ENCODE results near the gene ZNF200.
"Not testable (repeated sequence)": the region's sequence is repeated elsewhere in the genome, so short reads cannot be mapped to it uniquely, and the experiment has no call there.

The ZNF200 gene

DNA sequence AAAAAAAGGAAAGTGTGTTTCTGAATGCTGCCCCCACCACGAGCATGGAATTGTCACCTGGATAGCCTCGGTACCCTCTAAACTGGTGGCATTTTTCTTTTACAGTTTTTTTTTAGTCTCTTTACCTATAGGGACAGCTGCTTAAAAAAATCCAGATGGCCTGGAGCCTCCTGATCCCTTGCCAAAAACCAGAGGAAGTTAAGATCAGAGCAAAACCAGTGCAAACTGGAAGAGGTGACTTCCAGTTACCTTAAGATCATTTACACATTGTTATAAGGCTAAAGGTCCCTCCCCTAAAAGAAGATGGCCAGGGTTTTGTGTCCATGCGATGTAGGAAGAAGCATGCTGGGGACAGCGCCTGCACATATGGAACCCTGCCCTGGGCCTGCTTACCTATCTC, 18.0 kb upstream of the ZNF200 start:
- DNase-seq (ENCODE audit: low read depth): no peak

DNA sequence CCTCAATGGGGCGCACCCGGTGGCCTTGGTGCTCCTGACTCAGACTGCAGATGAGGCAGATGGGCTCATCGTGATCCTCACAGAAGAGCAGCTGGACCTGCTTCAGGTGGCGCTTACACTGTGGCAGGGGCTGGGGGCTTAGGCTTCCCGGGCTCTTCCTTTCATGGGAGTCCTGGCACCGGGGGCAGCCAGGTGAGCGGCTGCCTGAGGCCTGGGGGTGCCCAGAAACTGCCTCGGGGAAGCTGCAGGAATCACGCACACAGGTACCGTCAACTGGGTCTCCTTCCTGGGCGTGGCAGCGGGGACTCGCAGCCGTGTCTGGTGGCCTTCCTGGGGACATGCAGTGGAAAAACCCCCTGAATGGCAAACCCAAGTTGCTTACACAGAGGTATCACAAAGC, 14.5 kb upstream of the ZNF200 start:
- DNase-seq (ENCODE audit: low read depth): no peak

DNA sequence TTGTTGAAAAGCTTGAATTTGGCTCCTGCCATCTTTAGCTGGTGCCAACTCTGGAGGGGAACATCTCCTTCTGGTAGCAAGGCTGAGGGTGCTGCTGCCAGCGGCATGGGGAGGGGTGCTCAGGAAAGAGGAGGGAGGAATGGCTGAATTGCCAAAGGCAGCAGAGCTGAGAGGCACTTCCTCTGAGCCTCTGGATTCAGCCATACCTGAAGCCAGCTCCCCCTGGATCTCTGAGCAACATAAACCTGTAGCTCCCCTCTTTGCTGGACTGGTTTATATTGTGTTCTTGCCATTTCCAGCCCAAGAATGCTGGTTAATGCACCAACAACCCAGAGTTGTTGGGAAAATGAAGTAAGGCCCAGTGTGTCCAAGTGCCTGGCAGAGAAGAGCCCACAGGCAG, 14.1 kb upstream of the ZNF200 start:
- DNase-seq (ENCODE audit: low read depth): no peak

DNA sequence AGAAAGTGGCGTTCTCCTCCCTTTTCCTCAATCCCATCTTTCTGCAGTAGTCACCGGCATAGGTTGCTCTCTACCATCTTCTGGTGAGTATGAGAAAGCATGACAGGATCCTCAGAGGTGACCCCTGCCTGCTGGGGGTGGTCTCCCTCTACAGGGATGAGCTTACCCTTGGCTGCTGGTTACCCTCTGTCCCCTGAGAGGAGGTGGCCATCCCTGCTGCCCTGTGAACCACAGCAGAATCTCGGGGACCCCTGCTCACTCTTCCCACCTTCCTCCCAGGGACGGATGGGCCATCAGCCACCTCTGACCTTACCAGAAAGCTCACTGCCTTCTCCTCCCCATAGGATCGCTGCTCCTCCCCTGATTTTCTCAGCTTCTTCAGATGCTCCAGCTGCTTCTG, 13.6 kb upstream of the ZNF200 start:
- DNase-seq (ENCODE audit: low read depth): no peak

DNA sequence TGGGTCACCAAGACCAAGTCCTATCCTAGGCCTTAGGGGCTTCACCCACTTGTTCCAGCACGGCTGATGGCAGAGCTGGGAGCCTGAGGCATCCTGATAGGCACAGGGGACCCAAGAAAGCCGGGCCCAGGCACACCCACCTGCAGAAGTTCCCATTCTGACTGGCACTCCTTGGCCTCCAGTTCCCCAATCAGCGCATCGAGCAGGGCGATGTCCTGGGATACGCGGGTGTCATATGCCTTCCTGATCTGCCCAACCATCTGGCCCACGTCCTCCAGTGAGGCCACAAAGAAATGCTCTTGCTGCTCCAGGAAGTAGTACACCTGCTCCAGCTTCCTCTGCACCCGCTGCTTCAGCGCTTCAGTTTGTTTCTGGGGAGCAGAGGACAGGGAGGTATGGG, 11.9 kb upstream of the ZNF200 start:
- DNase-seq (ENCODE audit: low read depth): no peak

DNA sequence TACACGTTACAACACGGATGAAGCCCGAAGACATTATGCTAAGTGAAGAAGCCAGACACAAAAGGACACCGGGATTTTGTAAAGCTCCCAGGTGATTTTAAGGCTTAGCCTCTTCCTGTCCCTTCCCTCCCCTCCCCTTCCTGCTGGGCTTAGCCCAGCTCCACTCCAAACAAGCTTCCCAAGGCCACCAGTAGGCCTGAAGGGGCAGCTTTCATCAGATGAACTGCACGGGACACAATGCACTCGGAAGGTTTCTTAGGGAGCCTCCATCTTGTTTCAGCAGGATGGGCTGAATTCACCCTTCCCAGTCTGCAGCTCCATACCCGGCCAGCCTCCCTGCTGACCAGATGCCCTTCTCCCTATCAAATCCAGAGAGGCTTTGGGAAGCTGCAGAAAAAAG, 11.0 kb upstream of the ZNF200 start:
- no peak for DNase-seq (ENCODE audit: low read depth)

DNA sequence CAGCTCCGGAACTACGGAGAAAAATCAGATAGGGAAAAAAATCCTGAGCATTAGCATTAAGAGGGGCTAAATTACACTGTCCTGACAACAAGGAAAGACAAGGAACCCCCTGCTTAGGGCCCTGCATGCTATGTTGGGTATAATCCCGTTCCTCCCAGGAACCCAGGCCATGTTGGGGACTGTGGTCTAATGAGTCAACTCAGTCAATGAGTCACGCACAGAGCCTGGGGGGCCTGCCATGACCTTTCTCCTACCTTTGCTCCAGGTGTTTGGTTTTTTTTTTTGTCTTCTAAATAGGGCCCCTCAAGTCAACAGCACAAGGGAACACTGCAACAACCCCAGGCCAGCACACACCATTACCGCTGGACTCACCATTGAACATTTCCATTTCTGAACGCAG, 8.9 kb upstream of the ZNF200 start:
- no peak for DNase-seq (ENCODE audit: low read depth)

DNA sequence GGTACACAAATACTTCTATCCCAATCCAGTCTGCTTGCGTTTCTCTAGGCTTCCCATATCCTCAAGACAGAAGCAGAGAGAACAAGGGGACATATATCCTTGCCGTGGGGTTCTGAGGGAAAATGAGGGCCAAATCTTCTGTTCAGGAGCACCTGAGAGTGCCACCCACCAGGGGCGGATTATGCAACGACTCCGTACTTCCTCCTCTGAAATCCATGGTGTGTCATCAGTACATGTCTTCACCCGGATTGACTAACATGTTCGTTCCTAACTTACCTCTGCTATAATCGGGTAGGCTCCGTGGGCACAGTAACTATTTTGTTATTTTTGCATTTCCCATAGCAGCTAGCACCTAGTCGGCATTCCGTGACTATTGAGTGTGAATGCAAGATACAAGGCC, 7.8 kb upstream of the ZNF200 start:
- no peak for DNase-seq (ENCODE audit: low read depth)

DNA sequence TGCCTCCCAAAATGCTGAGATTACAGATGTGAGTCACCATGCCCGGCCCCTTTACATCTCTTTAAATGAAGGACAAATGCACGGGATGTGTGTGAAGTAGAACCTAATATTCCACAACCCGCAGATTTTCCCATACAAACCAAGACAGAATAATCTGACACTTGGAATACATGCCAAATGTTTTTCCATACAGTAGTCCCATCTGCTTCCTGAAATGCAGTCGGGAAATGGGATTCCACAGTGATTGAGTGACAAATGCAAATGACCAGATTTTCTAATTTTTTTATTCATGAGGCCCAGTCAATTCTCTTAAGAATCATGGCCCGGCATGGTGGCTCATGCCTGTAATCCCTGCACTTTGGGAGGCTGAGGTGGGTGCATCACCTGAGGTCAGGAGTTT, 6.8 kb upstream of the ZNF200 start:
- DNase-seq (ENCODE audit: low read depth): no peak

DNA sequence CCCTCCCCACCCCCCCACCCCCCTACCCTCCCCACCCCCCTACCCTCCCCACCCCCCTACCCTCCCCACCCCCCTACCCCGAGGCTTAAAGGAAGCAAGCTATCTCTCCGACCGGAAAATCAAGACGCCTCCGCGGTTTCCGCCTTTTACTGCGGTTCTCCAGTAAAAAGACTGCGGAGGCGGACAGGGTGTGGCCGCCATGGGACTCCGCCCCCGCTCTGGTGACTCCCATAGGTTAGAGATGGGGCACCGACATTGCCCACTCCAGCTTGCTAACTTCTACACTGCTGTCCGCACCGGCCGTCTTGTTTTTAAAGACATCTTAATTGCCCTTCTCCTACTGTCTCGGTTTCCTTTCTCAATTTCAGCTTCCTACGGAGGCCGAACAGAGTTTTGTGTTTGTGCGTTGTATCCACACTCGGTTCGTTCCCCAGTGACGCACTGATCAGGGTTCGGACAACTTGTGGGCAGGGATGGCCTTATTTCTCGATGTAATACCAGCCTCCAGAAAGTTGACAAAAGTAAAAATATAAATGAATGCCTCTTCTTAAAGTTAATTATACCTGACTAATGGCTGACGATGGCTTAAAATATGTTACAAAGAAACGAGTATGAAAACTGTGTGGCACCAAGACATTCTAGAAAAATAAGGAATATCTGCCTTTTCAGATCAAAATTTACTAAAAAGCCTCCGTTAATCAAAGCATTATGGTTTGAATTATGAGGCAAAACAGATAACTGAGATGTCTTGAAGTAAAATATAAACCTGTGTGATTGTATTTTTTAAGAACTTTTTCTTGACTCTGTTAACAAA, 1.1 kb upstream of the ZNF200 start:
- DNase-seq (ENCODE audit: low read depth): no peak

DNA sequence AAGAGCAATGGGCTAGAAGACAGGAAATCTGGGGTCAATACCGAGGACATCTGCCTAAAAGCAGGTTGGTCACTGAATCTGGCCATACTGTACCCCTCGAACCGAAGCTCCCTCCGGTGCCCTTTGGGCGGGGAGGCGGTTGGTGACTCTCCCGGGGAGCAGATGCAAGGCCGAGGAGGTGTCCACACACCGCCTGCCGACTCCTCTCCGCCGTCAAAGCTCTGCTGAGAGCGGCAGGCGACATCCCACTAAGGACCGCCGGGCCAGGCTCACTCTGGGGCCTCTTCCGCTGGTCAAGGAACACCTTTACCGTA, 458 bp downstream of the ZNF200 start:
- no peak for DNase-seq (ENCODE audit: low read depth)

DNA sequence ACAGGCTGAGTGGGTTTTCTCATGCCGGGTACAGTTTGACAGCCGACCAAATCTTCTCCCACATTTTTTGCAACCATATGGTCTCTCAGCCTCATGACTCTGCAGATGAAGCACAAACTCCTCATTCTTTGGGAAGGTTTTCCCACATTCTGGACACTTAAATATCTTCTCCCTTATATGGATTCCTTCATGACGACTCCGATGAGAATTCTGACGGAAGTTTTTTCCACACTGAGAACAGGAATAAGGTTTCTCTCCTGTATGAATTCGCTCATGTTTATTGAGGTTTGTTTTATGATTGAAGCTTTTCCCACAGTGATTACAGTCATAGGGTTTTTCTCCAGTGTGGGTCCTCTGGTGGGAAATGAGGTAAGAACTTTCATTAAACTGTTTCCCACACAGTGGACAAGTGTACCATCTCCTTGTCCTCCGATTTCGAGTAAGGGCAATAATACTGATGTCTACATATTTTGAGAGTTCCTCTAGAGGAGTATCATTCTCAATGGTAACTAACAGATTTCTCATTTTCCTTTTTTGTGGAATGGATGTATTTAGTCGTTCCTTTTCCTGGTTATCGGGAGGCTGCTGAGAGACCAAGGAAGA, 10.9 kb downstream of the ZNF200 start:
- DNase-seq (ENCODE audit: low read depth): no peak

DNA sequence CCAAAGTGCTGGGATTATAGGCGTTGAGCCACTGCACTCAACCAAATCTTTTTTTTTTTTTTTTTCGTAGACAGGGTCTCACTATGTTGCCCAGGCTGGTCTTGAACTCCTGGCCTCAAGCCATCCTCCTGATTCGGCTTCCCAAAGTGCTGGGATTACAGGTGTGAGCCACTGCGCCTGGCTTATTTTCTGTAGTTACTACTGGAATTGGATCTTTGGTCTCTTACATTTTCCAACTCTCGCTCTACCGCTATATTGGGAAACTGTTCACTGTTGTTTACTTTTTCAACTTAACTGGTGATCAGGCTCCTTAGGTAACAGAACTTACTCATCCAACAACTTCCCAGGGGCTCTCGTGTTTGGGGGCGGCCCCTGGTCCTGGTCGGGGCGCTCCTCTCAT, 14.1 kb downstream of the ZNF200 start:
- DNase-seq (ENCODE audit: low read depth): no peak

DNA sequence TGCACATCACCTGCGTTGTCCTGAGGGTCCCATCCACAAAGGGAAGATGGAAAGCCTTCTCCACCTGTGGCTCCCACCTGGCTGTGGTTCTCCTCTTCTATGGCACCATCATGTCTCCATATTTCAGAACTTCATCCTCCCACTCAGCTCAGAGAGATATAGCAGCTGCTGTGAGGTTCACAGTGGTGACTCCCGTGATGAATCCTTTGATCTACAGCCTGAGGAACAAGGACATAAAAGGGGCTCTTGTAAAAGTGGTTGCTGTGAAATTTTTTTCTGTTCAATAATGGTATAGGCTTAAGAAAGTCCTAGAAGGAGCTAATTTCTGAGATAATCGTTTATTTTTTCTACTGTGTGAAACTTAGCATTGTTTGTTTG, 18.7 kb downstream of the ZNF200 start:
- no peak for DNase-seq (ENCODE audit: low read depth)

DNA sequence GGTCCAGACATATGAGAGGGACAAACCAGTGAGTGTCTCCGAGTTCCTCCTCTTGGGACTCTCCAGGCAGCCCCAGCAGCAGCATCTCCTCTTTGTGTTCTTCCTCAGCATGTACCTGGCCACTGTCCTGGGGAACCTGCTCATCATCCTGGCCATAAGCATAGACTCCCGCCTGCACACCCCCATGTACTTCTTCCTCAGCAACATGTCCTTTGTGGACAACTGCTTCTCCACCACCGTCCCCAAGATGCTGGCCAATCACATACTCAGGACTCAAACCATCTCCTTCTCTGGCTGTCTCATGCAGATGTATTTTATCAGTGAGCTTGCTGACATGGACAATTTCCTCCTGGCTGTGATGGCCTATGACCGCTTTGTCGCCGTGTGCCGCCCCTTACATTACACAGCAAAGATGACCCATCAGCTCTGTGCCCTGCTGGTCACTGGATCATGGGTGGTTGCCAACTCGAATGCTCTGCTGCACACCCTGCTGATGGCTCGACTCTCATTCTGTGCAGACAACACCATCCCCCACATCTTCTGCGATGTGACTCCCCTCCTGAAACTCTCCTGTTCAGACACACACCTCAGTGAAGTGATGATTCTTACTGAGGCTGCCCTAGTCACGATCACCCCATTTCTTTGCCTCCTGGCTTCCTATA, 19.2 kb downstream of the ZNF200 start:
- DNase-seq (ENCODE audit: low read depth): no peak

DNA sequence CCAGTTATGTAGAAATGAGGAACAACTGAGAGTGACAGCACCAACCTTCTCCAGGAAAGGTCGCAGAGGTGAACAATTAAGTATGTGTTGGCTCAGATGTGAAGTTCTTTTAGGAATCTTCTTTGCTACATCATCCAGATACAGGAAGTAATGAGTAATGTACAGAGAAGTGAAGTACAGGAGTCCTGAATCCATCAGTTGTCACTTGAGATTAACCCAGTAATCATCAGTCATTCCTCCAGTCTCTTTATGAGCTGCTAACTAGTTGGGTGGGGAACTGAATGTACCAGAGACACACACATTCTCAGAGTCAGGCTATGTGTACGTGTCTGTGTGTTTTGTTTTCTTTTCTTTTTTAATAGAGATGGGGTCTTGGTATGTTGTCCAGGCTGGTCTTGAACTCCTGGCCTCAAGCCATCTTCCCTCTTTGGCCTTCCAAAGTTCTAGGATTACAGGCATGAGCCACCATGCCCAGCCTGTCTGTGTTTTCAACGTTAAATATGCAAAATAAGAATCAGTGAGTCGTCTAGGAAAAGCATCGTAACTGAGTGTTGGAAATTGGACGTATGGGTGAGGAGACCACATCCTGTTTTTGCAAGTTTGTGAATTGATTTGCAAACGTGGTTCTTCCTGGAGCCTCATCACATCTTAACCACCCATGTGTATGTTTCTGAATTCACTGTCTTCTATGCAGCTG, 19.9 kb downstream of the ZNF200 start:
- DNase-seq (ENCODE audit: low read depth): no peak

DNA sequence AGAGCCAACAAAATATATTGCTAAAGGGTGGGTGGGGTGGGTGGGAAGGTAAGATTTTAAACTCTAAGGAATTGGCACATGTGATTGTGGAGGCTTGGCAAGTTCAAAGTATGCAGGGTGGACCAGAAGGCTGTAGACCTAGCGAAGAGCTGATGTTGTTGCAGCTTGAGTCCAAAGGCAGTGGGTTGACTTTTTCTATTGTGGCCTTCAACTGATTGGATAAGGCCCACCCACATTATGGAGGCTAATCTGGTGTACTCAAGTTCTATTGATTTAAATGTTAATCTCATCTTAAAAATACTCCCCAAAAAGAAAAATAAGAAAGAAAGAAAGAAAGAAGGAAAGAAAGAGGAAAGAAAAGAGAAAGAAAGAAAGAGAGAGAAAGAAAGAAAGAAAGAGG, 22.4 kb downstream of the ZNF200 start:
- no peak for DNase-seq (ENCODE audit: low read depth)

DNA sequence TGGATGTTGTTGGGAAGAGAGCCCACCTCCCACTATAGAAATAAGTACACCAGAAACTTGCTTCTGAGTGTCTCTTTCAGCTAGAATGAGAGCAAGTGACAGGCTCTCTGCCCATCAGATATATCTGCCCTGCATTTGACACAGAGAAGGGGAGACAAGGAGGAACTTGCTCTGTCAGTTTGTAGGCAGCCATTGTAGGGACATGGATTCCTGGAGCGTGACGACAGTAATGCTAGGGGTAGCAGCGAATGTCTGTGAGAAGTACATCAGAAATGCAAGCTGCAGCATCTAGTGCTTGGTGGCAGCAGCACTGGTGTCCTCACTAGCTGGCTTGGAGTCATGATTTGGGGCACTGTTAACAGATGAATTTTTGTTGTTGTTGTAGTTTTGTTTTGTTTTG, 23.0 kb downstream of the ZNF200 start:
- DNase-seq (ENCODE audit: low read depth): no peak

DNA sequence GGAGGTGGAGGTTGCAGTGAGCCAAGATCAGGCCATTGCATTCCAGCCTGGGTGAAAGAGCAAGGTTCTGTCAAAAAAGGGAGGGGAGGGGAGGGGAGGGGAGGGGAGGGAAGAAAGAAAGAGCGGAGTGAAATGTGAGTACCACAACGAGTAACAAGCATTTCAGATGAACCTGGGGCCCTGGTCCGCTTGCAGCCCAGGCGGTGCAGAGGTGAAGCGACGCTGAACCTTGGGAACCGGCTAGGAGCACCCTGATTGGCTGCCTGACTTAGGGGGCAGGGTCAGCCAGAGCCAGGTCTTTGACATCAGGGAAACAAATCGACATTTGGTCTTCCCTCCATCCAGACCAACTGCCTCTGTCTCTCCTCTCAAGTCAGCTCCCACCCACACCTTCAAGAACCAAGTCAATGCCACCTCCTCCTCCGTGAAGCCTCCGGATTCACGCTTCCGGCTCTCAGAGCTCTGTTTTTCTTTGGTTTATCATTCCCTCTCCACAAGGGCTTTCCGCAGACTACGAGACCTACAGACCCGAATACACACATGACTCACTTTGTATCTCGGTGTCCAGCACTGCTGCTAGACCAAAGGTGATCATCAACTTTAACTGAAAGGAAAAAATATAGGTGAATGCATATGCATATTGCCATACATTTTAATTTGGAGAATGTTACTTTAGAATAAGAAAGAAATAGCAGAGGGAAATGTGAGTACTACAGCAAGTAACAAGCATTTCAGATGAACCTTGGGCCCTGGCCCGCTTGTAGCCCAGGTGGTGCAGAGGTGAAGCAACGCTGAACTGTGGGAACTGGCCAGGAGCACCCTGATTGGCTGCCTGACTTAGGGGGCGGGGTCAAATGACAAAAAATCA, 27.6 kb downstream of the ZNF200 start:
- DNase-seq (ENCODE audit: low read depth): no peak

DNA sequence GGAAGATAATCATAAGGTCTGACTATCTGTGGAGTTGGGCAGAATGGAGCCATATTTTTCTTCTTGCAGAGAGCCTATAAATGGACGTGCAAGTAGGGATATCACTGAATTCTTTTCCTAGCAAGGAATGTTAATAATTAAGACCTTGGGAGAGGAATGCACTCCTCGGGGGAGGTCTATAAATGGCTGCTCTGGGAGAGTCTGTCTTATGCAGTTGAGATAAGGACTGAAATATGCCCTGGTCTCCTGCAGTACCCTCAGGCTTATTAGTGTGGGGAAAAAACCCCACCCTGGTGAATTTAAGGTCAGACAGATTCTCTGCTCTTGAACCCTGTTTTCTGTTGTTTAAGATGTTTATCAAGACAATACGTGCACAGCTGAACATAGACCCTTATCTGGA, 29.0 kb downstream of the ZNF200 start:
- DNase-seq (ENCODE audit: low read depth): not testable (repeated sequence)

DNA sequence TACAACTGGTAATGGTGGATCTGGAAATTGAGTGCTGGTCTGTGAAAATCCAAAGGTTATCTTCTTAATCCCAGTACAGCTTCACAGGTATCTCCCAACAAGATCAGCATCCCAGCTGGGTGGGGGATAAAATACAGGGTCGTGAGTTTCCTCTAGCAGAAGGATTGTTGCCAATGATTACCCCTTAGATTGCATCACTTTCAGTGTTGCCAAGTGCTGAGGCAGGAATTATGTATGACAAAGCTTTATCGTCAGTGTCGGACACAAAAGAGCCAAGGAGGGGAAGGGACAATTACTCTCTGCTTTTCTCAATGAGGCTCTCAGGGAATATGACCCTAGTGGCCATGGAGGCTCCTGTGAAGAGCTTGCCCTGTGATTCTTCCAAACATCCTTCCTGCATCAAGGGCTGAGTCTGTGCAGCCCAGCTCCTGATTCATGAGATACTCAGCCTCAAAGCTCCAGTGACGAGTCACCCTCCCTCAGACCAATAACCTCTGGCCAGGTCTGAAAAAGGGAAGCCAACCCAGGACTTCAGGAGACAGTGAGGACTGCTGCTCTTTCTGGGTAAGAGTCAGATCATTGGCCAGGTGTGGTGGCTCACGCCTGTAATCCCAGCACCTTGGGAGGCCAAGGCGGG, 31.9 kb downstream of the ZNF200 start:
- DNase-seq (ENCODE audit: low read depth): no peak

All from non-pigmented ciliary epithelial cell (primary cell).